Testis (tissue), 3 donors: Measurements from ENCODE around the gene SLC2A3. TPM values are rescaled to one million over a fixed set of nuclear protein-coding genes. Genes with fewer than 3 reads are reported as not detected.
"Not testable (repeated sequence)": the region's sequence is repeated elsewhere in the genome, so short reads cannot be mapped to it uniquely, and the experiment has no call there.

ENCODE experiments used
- DNase-seq: peaks from one replicate; pipeline ENCODE4 v3.0.0-alpha.2; 2019
- H3K27ac ChIP-seq, 2 donors: fragments of 200-600 bp; sonication (generic); one replicate each; pipeline ENCODE4 v1.5.1; 2019
- H3K27me3 ChIP-seq: fragments of 200-600 bp; sonication (generic); one replicate; pipeline ENCODE4 v1.5.1; 2019
- H3K36me3 ChIP-seq: fragments of 200-600 bp; sonication (generic); one replicate; pipeline ENCODE4 v1.5.1; 2017; ENCODE audit warnings: low read depth; ENCODE audit errors: missing control alignments
- H3K4me1 ChIP-seq: fragments of 200-600 bp; sonication (generic); one replicate; pipeline ENCODE4 v1.5.1; 2019
- H3K4me3 ChIP-seq, 2 donors: fragments of 200-600 bp; sonication (generic); one replicate each; pipeline ENCODE4 v1.5.1; 2017 to 2019
- H3K9me3 ChIP-seq: fragments of 200-600 bp; sonication (generic); one replicate; pipeline ENCODE4 v1.5.1; 2017
- CTCF ChIP-seq, 3 experiments: fragments of 450-650 bp in 2 of 3; fragments of 200-600 bp in 1 of 3; sonication (generic) in 1 of 3; IDR thresholded peaks; one replicate each; pipeline ENCODE4 v1.5.1; 2016 to 2019; ENCODE audit warnings: antibody characterized with exemption in 3 of 3, mild to moderate bottlenecking in 2 of 3, moderate library complexity in 1 of 3
- POLR2A ChIP-seq: fragments of 450-650 bp; IDR thresholded peaks from one replicate; pipeline ENCODE4 v1.6.1; 2017; ENCODE audit warnings: antibody characterized with exemption, mild to moderate bottlenecking, moderate library complexity
- WGBS, 2 donors: methylation state at CpG; one replicate each; pipeline ENCODE4 v1.1.5; 2018; 5-methylcytosine and 5-hydroxymethylcytosine counted together
- intact Hi-C: fragments of 100-400 bp; cut with DNase I; formaldehyde crosslinking; loops from one replicate; pipeline ENCODE4 v1.15.1; 2023; ENCODE audit warnings: low total_unique reads
- polyA plus RNA-seq: library from polyadenylated mRNA; stranded (reverse); fragments of 350-450 nt; fragmentation: Illumina TruSeq; extraction: RNeasy Lipid Tissue Mini Kit (QIAGEN cat#74804); gene quantifications from one replicate; pipeline ENCODE4 v1.2.3, GENCODE V29; 2014; ENCODE audit warnings: low read depth, low replicate concordance; ENCODE audit not compliant: insufficient read depth
- total RNA-seq, 2 donors: library from RNA; depleted of rRNA; stranded (reverse); fragments of >200 nt; gene quantifications; one replicate each; pipeline ENCODE4 v1.2.3, GENCODE V29; 2016

SLC2A3 gene
- total and polyA plus RNA-seq, 3 donors from 2014 or later: 11.0 to 25.7 (median 22.3) TPM

- Histone ChIP-seq H3K36me3 (no peaks in the 10 kb centered on the region), H3K27me3 (no peaks in the 10 kb centered on the region), H3K4me1 (peaks cover 5% of the 10 kb centered on the region), H3K4me3 (no peak overlapping the region), H3K27ac (no peak overlapping the region), H3K9me3 (no peaks in the 10 kb centered on the region)
- no peak for TF ChIP-seq CTCF (IDR thresholded peaks at IDR 0.05)
- no peak for TF ChIP-seq POLR2A
- WGBS, 2 donors: 76 to 82% methylated on average over 7 to 8 of the region's 8 CpGs
- intact Hi-C loops: no loop called here
- no peak for DNase-seq
Observed at GRCh38 chr12:7929083-7929792, 6.7 kb downstream of the SLC2A3 start.

GRCh38 chr12:7927470-7927869, 8.5 kb downstream of the SLC2A3 start:
- intact Hi-C loops: no loop called here

GRCh38 chr12:7926068-7926666, 9.8 kb downstream of the SLC2A3 start:
- H3K4me3 ChIP-seq, DNase-seq, H3K9me3 ChIP-seq, intact Hi-C loops, H3K27ac ChIP-seq, H3K4me1 ChIP-seq, H3K27me3 ChIP-seq, H3K36me3 ChIP-seq: not testable (repeated sequence)
- WGBS, 2 donors: 88 to 90% methylated on average over 5 of the region's 5 CpGs

More at GRCh38 chr12:7927470-7927869, 8.5 kb downstream of the SLC2A3 start:
- no peaks in the 10 kb centered on the region for H3K4me1 ChIP-seq
- H3K9me3 ChIP-seq: no peaks in the 10 kb centered on the region
- 94 to 97% methylated on average over 4 of the region's 4 CpGs for WGBS, 2 donors
- DNase-seq: no peak
- no peak overlapping the region for H3K4me3 ChIP-seq
- H3K27me3 ChIP-seq: no peaks in the 10 kb centered on the region
- no peak overlapping the region for H3K27ac ChIP-seq
- no peak for TF ChIP-seq CTCF (IDR thresholded peaks at IDR 0.05)
- no peaks in the 10 kb centered on the region for H3K36me3 ChIP-seq

GRCh38 chr12:7923241-7924236, 12.4 kb downstream of the SLC2A3 start:
- H3K27ac ChIP-seq: no peak overlapping the region
- H3K4me3 ChIP-seq: no peak overlapping the region
- DNase-seq: no peak
- TF ChIP-seq POLR2A: no peak
- TF ChIP-seq CTCF (IDR thresholded peaks at IDR 0.05): no peak
- 95% methylated on average over 15 of the region's 15 CpGs for WGBS, 2 donors
- intact Hi-C loops: no loop called here
- H3K4me1 ChIP-seq: no peaks in the 10 kb centered on the region
- no peaks in the 10 kb centered on the region for H3K36me3 ChIP-seq
- no peaks in the 10 kb centered on the region for H3K27me3 ChIP-seq
- H3K9me3 ChIP-seq: no peaks in the 10 kb centered on the region

GRCh38 chr12:7921181-7921580, 14.8 kb downstream of the SLC2A3 start:
- H3K27ac ChIP-seq, H3K9me3 ChIP-seq, H3K4me3 ChIP-seq, DNase-seq, H3K36me3 ChIP-seq, H3K4me1 ChIP-seq, H3K27me3 ChIP-seq, intact Hi-C loops: not testable (repeated sequence)
- WGBS, 2 donors: 86 to 89% methylated on average over 12 of the region's 12 CpGs

- H3K27ac ChIP-seq, H3K4me3 ChIP-seq, DNase-seq, H3K36me3 ChIP-seq, intact Hi-C loops, H3K9me3 ChIP-seq, H3K4me1 ChIP-seq, H3K27me3 ChIP-seq: not testable (repeated sequence)
- 83 to 84% methylated on average over 7 of the region's 7 CpGs for WGBS, 2 donors
Observed at GRCh38 chr12:7918268-7918590, 17.8 kb downstream of the SLC2A3 start.
